Breast epithelium (tissue), 3 donors: Measurements from ENCODE around the gene HYDIN.
"Not testable (repeated sequence)": the region's sequence is repeated elsewhere in the genome, so short reads cannot be mapped to it uniquely, and the experiment has no call there.

ENCODE experiments used
- CTCF ChIP-seq, 3 donors: fragments of 450-650 bp; IDR thresholded peaks; one replicate each; pipeline ENCODE4 v1.5.1; 2016 to 2017; ENCODE audit warnings: antibody characterized with exemption in 3 of 3, mild to moderate bottlenecking in 3 of 3, moderate library complexity in 3 of 3
- POLR2A ChIP-seq: fragments of 450-650 bp; IDR thresholded peaks from one replicate; pipeline ENCODE4 v1.6.1; 2016; ENCODE audit warnings: antibody characterized with exemption, mild to moderate bottlenecking, moderate library complexity
- POLR2AphosphoS5 ChIP-seq, 3 donors: sonication (generic); formaldehyde crosslinking; IDR thresholded peaks; one replicate each; pipeline ENCODE4 v1.6.1; 2017; ENCODE audit warnings: antibody characterized with exemption in 3 of 3

DNA sequence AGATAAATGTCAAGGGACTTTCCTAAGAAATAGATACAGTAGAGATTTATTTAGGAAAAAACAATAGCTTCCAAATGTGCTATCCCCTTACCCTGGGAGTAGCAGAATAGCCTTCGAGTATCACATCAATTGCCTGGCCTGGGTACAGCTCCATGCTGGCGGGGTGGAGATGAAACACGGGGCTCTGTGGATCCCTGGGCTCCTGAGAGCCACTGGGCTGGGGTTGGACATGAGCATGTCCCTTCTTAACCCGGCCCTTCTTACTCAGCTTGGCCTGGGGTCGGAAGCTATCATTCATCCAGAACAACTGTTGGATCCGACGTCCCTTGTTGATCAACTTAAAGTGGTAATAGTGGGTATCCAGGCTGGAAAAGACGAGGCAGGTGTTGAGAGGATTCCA lies 203.0 kb downstream of the HYDIN start:
- TF ChIP-seq CTCF (IDR thresholded peaks at IDR 0.05); POLR2A; POLR2AphosphoS5 (IDR thresholded peaks at IDR 0.05): not testable (repeated sequence)
